Prostate gland (tissue), 2 donors: Measurements from ENCODE around the gene DOCK6. TPM values are rescaled to one million over a fixed set of nuclear protein-coding genes. Genes with fewer than 3 reads are reported as not detected.
A peak's percentile ranks its signal among the peaks of the same experiment; 100 is the strongest.

Experiments
- DNase-seq: peaks from one replicate; pipeline ENCODE4 v3.0.0-alpha.2; 2019; ENCODE audit warnings: low spot score
- H3K27ac ChIP-seq, 2 donors: fragments of 200-600 bp; sonication (generic); 2 replicates each; pipeline ENCODE4 v1.5.1; 2017 to 2019
- H3K27me3 ChIP-seq: fragments of 200-600 bp; sonication (generic); replicated peaks from 2 replicates; pipeline ENCODE4 v1.5.1; 2019; ENCODE audit not compliant: insufficient read depth
- H3K36me3 ChIP-seq, 2 donors: fragments of 200-600 bp; sonication (generic); 1 replicate in 1 of 2; 2 replicates in 1 of 2; pipeline versions ENCODE4 v1.5.1 to v1.8.1; 2017 to 2019
- H3K4me1 ChIP-seq: fragments of 200-600 bp; sonication (generic); replicated peaks from 2 replicates; pipeline ENCODE4 v1.5.1; 2019
- H3K4me3 ChIP-seq, 2 donors: fragments of 200-600 bp; sonication (generic); 2 replicates each; pipeline ENCODE4 v1.5.1; 2017 to 2019
- H3K9me3 ChIP-seq: fragments of 200-600 bp; sonication (generic); 2 replicates; pipeline ENCODE4 v1.5.1; 2017
- POLR2A ChIP-seq: fragments of 450-650 bp; IDR thresholded peaks from one replicate; pipeline ENCODE4 v1.6.1; 2016; ENCODE audit warnings: antibody characterized with exemption, mild to moderate bottlenecking
- POLR2AphosphoS5 ChIP-seq: sonication (generic); formaldehyde crosslinking; IDR thresholded peaks from one replicate; pipeline ENCODE4 v1.6.1; 2017; ENCODE audit warnings: antibody characterized with exemption
- WGBS: methylation state at CpG from one replicate; pipeline ENCODE4 v1.1.5; 2018; 5-methylcytosine and 5-hydroxymethylcytosine counted together
- intact Hi-C: fragments of 100-400 bp; cut with DNase I; formaldehyde crosslinking; loops from one replicate; pipeline ENCODE4 v1.14.2; 2022
- total RNA-seq, 2 donors: library from RNA; depleted of rRNA; stranded (reverse); fragments of >200 nt; gene quantifications; one replicate each; pipeline ENCODE4 v1.1.0, GENCODE V29; 2016
- TF ChIP-seq, protein P1 (sequence below), 4 experiments: fragments of 200-600 bp in 2 of 4; fragments of 450-650 bp in 2 of 4; sonication (generic) in 2 of 4; IDR thresholded peaks; 1 replicate in 3 of 4; 2 replicates in 1 of 4; pipeline ENCODE4 v1.5.1; 2016 to 2019; ENCODE audit warnings: antibody characterized with exemption in 4 of 4, mild to moderate bottlenecking in 2 of 4, moderate library complexity in 2 of 4

DOCK6 gene
- total RNA-seq, 2 donors from 2014 or later, result 21.6 to 38.7 TPM

DNA sequence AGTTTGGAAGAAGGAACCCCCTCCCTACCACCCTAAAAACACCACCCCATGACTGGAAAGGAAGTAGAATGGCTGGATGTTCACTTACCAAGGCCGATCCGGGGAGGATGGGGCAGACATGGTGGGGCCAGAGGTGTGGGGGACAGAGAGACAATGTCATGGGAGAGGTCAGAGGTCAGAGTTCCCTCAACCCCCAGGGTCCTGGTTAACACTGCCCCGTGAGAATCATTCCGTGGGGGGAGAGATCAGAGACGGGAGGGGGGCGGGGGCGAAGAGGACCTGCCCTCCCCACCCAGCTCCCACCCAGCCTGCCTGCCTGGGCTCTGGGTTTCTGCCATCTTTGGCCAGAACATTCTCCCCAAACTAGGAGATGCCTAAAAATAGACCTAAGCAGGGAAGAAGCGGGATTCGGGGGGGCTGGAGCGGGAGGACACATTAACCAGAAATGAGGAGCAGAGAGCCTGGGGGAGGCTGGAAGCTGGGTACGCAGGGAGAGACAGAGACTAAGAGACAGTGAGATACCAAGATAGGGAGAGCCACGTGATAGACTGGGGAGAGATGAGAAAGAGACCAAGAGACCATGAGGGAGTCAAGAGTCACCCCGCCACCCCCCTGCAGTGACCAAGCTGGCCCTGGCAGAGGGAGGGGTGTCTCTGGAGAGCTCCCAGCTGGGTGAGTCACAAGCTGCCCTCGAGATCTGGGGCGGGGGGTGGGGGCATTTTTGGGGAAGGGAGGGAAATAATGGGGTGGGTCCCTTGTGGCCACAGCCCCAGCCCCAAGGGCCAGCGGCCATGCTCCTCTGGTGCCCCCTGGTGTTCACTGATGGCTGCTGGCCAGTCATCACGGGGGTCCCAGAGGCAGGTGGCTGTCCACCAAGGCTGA is 58.9 kb downstream of the DOCK6 start:
- Histone ChIP-seq H3K9me3 (no peaks in the 10 kb centered on the region), H3K27me3 (no peaks in the 10 kb centered on the region), H3K4me1 (no peaks in the 10 kb centered on the region), H3K36me3 (no peaks in the 10 kb centered on the region), H3K27ac (peak overlapping the region; percentile 74 to 85), H3K4me3 (no peak overlapping the region)
- WGBS, result 36% methylated on average over 13 of the region's 17 CpGs
- peak; percentile 34 for DNase-seq
- intact Hi-C loops, result loop anchor here (1.0 to 5.0 kb wide), 3 partner anchors 66 to 266 kb away; no protein-coding TSS in a partner anchor
- TF ChIP-seq POLR2A (no peak), POLR2AphosphoS5 (no peak)
- TF ChIP-seq, protein P1, sequence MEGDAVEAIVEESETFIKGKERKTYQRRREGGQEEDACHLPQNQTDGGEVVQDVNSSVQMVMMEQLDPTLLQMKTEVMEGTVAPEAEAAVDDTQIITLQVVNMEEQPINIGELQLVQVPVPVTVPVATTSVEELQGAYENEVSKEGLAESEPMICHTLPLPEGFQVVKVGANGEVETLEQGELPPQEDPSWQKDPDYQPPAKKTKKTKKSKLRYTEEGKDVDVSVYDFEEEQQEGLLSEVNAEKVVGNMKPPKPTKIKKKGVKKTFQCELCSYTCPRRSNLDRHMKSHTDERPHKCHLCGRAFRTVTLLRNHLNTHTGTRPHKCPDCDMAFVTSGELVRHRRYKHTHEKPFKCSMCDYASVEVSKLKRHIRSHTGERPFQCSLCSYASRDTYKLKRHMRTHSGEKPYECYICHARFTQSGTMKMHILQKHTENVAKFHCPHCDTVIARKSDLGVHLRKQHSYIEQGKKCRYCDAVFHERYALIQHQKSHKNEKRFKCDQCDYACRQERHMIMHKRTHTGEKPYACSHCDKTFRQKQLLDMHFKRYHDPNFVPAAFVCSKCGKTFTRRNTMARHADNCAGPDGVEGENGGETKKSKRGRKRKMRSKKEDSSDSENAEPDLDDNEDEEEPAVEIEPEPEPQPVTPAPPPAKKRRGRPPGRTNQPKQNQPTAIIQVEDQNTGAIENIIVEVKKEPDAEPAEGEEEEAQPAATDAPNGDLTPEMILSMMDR (IDR thresholded peaks at IDR 0.05), result peak; percentile 79 to 94 (median 82)

DNA sequence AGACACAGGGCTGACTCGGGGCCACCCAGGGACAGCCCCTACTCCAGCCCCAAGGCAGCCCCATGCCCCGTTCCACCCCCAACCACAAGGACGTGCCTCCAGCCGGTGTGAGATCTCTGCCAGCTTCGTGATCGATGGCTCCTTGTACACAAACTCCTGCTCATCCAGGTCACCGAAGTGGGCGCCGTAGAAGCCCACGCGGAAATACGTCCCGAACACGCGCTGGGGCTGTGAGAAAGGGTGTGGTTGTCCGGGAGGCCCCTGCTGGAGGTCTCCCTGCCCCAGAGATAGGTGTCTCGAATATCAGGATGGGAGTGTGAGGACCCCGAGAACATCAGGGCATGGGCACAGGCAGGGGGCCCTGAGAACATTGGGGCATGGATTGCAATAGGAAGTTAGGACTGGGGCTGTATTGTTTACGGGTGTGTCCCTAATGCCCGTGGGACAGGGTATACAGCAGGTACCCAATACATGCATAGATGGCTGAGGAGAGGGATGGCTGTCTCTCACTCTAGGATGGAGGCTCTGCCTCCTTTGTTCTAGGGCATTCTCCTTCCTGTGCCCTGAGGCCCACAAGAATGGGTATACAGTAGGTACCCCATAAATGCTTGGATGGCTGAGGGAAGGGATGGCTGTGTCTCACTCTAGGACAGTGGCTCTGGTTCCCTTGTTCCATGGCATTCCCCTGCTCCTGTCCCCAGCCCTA is 59.7 kb downstream of the DOCK6 start:
- Histone ChIP-seq H3K4me3 (no peak overlapping the region), H3K27me3 (no peaks in the 10 kb centered on the region), H3K4me1 (no peaks in the 10 kb centered on the region), H3K36me3 (no peaks in the 10 kb centered on the region), H3K27ac (peak overlapping the region; percentile 74 to 85), H3K9me3 (no peaks in the 10 kb centered on the region)
- intact Hi-C loops, result loop anchor here (5.0 kb wide), 1 partner anchor 265 kb away; no protein-coding TSS in a partner anchor
- WGBS, result 68% methylated on average over 20 of the region's 20 CpGs
- DNase-seq, result no peak
- TF ChIP-seq, protein P1 (IDR thresholded peaks at IDR 0.05), result no peak
- no peak for TF ChIP-seq POLR2A

- H3K9me3 ChIP-seq, result no peaks in the 10 kb centered on the region
- no peak overlapping the region for H3K4me3 ChIP-seq
- no peaks in the 10 kb centered on the region for H3K36me3 ChIP-seq
- DNase-seq, result no peak
- no peaks in the 10 kb centered on the region for H3K4me1 ChIP-seq
- WGBS, result 88% methylated on average over 24 of the region's 24 CpGs
- TF ChIP-seq, protein P1 (IDR thresholded peaks at IDR 0.05), result no peak
- TF ChIP-seq POLR2A (no peak), POLR2AphosphoS5 (no peak)
- no peaks in the 10 kb centered on the region for H3K27me3 ChIP-seq
- peak overlapping the region in 1 of 2 donors; percentile 85 for H3K27ac ChIP-seq
- intact Hi-C loops, result loop anchor here (5.0 kb wide), 1 partner anchor 264 kb away; no protein-coding TSS in a partner anchor
These were observed 60.5 kb downstream of the DOCK6 start for GRCh38 chr19:11201791-11202190.

- Histone ChIP-seq H3K9me3 (no peaks in the 10 kb centered on the region), H3K27ac (no peak overlapping the region), H3K4me3 (no peak overlapping the region), H3K27me3 (no peaks in the 10 kb centered on the region), H3K4me1 (no peaks in the 10 kb centered on the region), H3K36me3 (no peaks in the 10 kb centered on the region)
- DNase-seq, result no peak
- 78% methylated on average over 9 of the region's 9 CpGs for WGBS
- intact Hi-C loops, result loop anchor here (5.0 kb wide), 1 partner anchor 264 kb away; no protein-coding TSS in a partner anchor
- TF ChIP-seq POLR2AphosphoS5 (no peak), POLR2A (no peak)
- TF ChIP-seq, protein P1 (IDR thresholded peaks at IDR 0.05), result no peak
These were observed 61.4 kb downstream of the DOCK6 start for GRCh38 chr19:11200931-11201330.
